Activated T-helper 1 cell treated with anti-CD3 and anti-CD28 coated beads, Interleukin-12 subunit alpha, Interleukin-12 subunit beta, Interleukin-2, Interleukin-4 antibody, amounts not matched to agents 30 ng/mL and 10 ng/mL and 1 ng/mL, durations not matched to agents 14 hours and 24 hours and 36 hours (primary cell): ENCODE measurements around the gene CD6. TPM values are rescaled to one million over a fixed set of nuclear protein-coding genes. Genes with fewer than 3 reads are reported as not detected.
A peak's percentile ranks its signal among the peaks of the same experiment; 100 is the strongest.
"Not testable (repeated sequence)": the region's sequence is repeated elsewhere in the genome, so short reads cannot be mapped to it uniquely, and the experiment has no call there.

Experiments used
- DNase-seq: peaks from one replicate; pipeline ENCODE4 v3.0.0; 2021; ENCODE audit warnings: low spot score
- H3K27ac Mint-ChIP-seq: one replicate; pipeline ENCODE4 v1.8.0; 2021; ENCODE audit warnings: mild to moderate bottlenecking, mixed read lengths
- H3K27me3 Mint-ChIP-seq: one replicate; pipeline ENCODE4 v1.8.0; 2022; ENCODE audit warnings: mild to moderate bottlenecking, moderate library complexity, mixed read lengths; ENCODE audit not compliant: insufficient read depth
- H3K36me3 Mint-ChIP-seq: one replicate; pipeline ENCODE4 v1.8.0; 2021; ENCODE audit warnings: low read depth, mixed read lengths
- H3K4me1 Mint-ChIP-seq: one replicate; pipeline ENCODE4 v1.8.0; 2021; ENCODE audit warnings: low read depth, mixed read lengths
- H3K4me3 Mint-ChIP-seq: one replicate; pipeline ENCODE4 v1.8.0; 2021; ENCODE audit warnings: mild to moderate bottlenecking, moderate library complexity, mixed read lengths
- H3K9me3 Mint-ChIP-seq: one replicate; pipeline ENCODE4 v1.8.0; 2021; ENCODE audit warnings: mixed read lengths
- intact Hi-C: fragments of 100-400 bp; cut with micrococcal nuclease; formaldehyde crosslinking; loops from one replicate; pipeline ENCODE4 v1.15.1; 2024
- total RNA-seq: library from RNA; stranded (reverse); gene quantifications from 2 replicates; pipeline ENCODE4 v1.2.3, GENCODE V29; 2022

CD6 gene
- total RNA-seq, 1 donor from 2014 or later: 411 TPM

DNA sequence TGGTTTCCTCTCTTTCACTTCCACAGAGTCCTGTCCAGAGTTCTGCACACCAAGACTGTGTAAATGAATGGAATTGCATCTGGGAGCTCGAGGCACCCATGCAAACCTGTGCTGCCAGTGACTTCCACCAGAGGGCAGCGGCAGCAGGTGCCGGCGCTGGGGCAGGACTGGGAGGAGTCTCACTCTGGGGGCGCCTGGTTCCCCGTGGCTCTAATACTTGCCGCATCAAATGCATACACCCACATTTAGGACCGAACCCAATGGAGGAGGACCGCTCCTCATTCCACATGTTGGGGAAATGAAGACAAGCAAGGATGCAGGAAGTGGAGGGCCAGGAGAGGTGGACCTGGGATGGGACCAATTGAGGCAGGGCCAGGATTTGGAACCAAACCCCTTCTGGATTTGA lies 1.1 kb upstream of the CD6 start:
- peak; percentile 68 for DNase-seq
- no peak overlapping the region for H3K27ac Mint-ChIP-seq
- intact Hi-C loops: loop anchor here (1.0 kb wide), 5 partner anchors 8 to 217 kb away; partner anchors contain the start of gene VPS37C

DNA sequence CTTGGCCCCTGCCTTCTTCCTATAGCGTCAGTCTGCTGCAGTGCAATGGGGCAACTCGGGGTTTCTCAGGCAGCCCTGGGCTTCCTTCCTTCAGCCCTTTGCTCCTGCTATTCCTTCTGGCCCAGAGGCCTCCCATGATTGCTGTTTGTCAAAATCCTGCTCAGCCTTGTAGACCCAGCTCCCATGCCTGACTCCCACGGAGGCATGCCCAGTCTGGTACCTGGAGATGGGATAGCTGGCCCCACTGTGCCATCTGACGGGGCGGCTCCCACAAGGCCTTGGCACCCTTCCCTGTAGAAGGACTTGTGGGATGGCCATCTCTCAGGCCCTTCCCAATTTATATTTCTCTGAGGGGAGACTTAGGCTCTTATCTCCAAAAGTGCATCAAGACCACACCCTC lies 590 bp upstream of the CD6 start:
- Mint-ChIP-seq H3K9me3 (no peaks in the 10 kb centered on the region), H3K4me3 (peak overlapping the region; percentile 86), H3K27me3 (peaks cover 9% of the 10 kb centered on the region), H3K4me1 (peaks cover 43% of the 10 kb centered on the region), H3K36me3 (peaks cover 27% of the 10 kb centered on the region), H3K27ac (peak overlapping the region; percentile 100)
- intact Hi-C loops: loop anchor here (1.0 kb wide), 6 partner anchors 7 to 216 kb away; partner anchors contain the start of gene VPS37C
- DNase-seq: no peak

More for the DNA sequence above, 1.1 kb upstream of the CD6 start:
- peak overlapping the region; percentile 47 for H3K4me3 Mint-ChIP-seq
- H3K9me3 Mint-ChIP-seq: no peaks in the 10 kb centered on the region
- H3K36me3 Mint-ChIP-seq: peaks cover 25% of the 10 kb centered on the region
- H3K27me3 Mint-ChIP-seq: peaks cover 12% of the 10 kb centered on the region
- H3K4me1 Mint-ChIP-seq: peaks cover 43% of the 10 kb centered on the region

DNA sequence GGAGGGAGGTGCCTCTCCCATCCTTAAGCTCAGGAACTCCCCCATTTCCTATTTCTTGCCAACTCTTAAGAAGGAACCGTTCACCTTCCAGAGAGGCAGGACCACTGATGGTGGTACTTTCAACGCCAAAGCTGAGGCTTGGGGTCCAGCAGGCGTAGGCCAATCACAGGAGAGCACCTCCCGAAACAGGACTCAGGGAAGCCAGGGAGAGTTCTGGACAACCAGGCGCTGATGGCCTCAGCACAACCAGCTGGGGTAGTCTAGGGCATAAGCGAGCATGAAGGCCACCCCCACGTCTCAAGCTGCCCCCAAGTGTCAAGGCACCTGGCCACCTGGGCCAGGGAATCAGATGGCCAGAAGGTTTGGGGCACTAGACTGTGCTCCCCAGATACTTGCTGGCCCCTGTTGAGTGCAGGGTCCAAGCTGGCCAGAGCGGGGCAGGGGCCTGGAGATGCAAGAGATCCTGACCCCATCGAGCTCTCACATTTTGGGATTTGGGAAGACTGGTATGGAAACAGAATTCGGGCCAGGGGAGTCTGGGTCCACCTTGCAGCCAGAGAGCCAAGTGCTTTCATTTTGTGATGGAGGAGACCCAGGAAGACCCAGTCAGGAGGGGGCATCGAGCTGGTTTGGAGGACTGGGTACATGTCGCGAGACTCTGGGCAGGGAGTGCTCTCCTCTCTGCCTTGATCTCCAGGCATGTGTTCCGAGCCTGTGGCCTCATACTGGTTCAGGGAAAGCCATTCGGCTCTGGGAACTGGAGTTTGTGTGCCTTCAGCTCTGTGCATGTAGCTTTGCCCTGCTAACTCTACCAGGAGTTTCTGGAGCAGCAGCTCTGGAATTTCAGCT lies 926 bp downstream of the CD6 start:
- no peak for DNase-seq
- H3K36me3 Mint-ChIP-seq: peaks cover 38% of the 10 kb centered on the region

DNA sequence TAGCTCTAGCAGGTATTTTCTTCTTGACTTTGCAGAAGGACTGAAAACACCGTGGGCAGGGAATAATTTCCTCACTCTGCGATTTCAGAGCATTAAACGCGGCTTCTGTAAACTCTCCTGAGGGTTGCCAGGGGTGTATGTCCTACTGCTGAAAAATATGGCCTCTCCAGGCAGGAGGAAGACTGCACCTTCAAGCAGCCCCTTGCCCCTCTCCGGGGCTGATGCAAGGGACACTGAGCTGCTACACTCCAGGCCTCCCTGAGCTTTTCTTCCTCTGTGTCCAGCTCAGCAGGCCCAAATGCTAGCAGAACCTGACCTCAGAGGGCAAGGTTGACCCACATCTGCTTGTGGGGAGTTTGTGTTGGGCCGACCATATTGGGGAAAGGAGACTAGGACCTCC lies 2.2 kb downstream of the CD6 start:
- intact Hi-C loops: no loop called here

More for the DNA sequence above, 926 bp downstream of the CD6 start:
- peak overlapping the region; percentile 86 for H3K4me3 Mint-ChIP-seq
- peak overlapping the region; percentile 100 for H3K27ac Mint-ChIP-seq
- no peaks in the 10 kb centered on the region for H3K9me3 Mint-ChIP-seq
- peaks cover 7% of the 10 kb centered on the region for H3K27me3 Mint-ChIP-seq
- intact Hi-C loops: no loop called here
- peaks cover 58% of the 10 kb centered on the region for H3K4me1 Mint-ChIP-seq

DNA sequence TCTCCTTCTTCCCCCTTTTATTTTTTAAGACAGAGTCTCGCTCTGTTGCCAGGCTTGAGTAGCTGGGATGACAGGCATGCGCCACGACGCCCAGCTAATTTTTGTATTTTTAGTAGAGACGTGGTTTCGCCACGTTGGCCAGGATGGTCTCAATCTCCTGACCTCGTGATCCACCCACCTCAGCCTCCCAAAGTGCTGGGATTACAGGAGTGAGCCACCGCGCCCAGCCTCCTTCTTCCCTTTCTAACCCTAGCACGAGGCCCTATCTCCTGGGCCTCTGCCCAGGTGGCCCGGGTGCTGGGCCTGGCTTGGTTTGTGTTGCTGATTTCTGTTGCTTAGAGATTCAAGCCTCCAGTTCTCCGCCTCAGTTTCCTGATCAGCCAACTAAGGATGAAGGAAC lies 2.8 kb downstream of the CD6 start:
- intact Hi-C loops, DNase-seq, H3K9me3 Mint-ChIP-seq, H3K27me3 Mint-ChIP-seq: not testable (repeated sequence)
- Mint-ChIP-seq H3K36me3 (peaks cover 52% of the 10 kb centered on the region), H3K27ac (peak overlapping the region; percentile 100), H3K4me1 (peaks cover 75% of the 10 kb centered on the region), H3K4me3 (peak overlapping the region; percentile 86)

More for the DNA sequence above, 2.2 kb downstream of the CD6 start:
- no peak for DNase-seq
- peak overlapping the region; percentile 86 for H3K4me3 Mint-ChIP-seq
- peaks cover 48% of the 10 kb centered on the region for H3K36me3 Mint-ChIP-seq
- no peaks in the 10 kb centered on the region for H3K9me3 Mint-ChIP-seq
- peak overlapping the region; percentile 100 for H3K27ac Mint-ChIP-seq
- H3K27me3 Mint-ChIP-seq: no peaks in the 10 kb centered on the region
- H3K4me1 Mint-ChIP-seq: peaks cover 71% of the 10 kb centered on the region

DNA sequence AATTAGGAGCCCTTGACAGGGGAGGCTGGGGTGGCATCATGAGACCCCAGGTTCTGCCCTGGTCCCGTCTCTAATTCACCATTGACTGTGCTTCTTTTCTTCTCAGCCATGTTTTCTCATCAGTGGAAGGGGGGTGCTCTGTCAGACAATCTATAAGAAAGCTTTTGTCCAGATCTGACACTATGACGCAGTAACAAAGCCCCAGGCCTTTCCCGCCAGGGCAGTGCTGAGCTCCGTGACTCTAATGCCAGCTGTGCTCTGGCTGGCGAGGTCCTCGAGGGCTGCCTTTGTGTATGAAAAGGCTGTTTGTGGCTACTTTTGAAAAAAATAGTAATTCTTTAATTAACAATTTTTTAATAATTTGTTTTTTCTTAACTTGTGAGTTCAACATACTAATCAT lies 3.2 kb downstream of the CD6 start:
- H3K27ac Mint-ChIP-seq: peak overlapping the region; percentile 100
- peak overlapping the region; percentile 86 for H3K4me3 Mint-ChIP-seq
- H3K27me3 Mint-ChIP-seq: no peaks in the 10 kb centered on the region
- H3K36me3 Mint-ChIP-seq: peaks cover 52% of the 10 kb centered on the region
- DNase-seq: no peak
- no peaks in the 10 kb centered on the region for H3K9me3 Mint-ChIP-seq
- intact Hi-C loops: loop anchor here (5.0 kb wide), 1 partner anchor 843 kb away; the partner anchor contains the start of gene FADS1
- H3K4me1 Mint-ChIP-seq: peaks cover 75% of the 10 kb centered on the region

DNA sequence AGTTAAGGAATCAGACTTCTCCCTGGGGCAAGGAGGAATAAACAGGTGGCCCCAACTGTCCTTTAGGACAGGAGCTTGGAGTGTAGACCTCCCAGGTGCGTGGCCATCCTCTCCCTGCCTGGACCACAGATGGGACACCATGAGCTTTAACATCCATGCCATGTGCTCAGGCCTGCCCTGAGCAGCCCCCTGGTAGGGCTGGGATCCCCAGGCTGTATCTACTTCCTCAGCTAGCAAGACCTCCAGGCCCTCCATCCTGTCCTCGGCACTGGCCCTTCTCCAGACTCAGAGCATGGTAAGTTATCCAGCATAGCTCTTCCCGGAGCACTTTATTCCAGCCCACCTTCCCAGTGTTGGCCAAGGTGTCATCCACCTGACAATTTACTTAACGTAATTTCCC lies 5.7 kb downstream of the CD6 start:
- Mint-ChIP-seq H3K4me3 (peak overlapping the region; percentile 86), H3K27me3 (no peaks in the 10 kb centered on the region), H3K27ac (peak overlapping the region; percentile 92), H3K9me3 (no peaks in the 10 kb centered on the region), H3K36me3 (peaks cover 67% of the 10 kb centered on the region), H3K4me1 (peaks cover 78% of the 10 kb centered on the region)
- DNase-seq: no peak
- intact Hi-C loops: loop anchor here (5.0 kb wide), 1 partner anchor 840 kb away; the partner anchor contains the start of gene FADS1

DNA sequence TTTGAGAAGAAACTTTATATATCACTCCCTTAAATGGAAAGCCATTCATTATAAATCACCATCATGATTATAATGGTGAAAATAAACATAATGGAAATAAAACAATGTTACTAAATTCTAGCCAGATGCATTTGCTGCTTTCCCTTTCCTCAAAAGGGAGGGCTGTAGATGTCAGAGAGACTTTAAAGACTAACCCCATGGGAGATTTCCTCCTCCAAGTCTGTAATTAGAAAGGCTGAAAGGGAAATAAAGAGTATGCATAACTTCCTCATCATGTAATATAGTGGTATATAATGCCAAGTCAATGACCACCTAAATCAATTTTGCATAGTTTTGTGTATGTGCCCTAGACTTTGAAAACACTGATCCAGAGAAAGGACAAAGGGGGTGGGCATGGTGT lies 6.4 kb downstream of the CD6 start:
- intact Hi-C loops: loop anchor here (1.0 to 5.0 kb wide), 6 partner anchors 8 to 839 kb away; partner anchors contain the start of gene FADS1
- peaks cover 84% of the 10 kb centered on the region for H3K4me1 Mint-ChIP-seq

DNA sequence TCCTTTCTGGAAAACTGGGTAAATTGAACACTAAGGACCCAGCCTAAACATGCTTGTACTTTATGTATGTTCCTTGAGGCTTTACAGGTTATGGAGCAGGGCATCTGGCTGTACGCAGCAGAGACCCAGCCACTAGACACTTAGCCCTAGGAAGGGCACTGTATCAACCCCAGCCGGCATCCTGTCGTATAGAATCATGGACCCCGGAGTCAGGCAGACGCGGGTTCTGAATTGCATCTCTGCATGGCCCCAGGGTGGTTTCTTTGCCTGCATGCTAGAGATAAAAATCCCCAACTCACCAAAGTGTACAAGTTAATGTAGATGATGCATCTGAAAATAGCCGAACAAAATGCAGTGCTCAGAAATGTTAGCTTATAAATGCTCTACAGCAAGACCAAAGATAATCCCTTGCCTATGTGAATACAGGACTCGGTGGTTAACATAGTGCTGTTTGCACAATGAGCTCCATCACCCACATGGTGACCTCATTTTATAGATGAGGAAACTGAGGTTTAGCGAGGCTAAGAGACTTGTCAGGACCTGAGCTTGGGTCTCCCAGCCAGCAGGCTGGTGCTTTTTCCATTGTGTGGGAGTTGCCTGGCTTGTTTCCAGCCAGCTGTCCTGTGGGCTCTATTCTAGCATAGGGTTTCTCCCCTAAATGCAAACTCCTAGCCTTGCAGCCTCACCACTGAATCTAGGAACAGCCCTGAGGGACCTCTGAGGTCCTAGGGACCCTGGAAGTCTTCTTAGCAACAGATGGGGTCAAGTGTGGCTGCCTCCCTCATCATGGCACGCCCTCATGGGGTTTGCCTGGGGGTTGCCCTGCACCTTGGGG lies 7.3 kb downstream of the CD6 start:
- peaks cover 69% of the 10 kb centered on the region for H3K36me3 Mint-ChIP-seq
- peak overlapping the region; percentile 86 for H3K4me3 Mint-ChIP-seq
- peak; percentile 54 for DNase-seq
- peak overlapping the region; percentile 92 for H3K27ac Mint-ChIP-seq
- intact Hi-C loops: loop anchor here (1.0 to 5.0 kb wide), 6 partner anchors 8 to 839 kb away; partner anchors contain the start of gene FADS1
- H3K4me1 Mint-ChIP-seq: peaks cover 87% of the 10 kb centered on the region
- no peaks in the 10 kb centered on the region for H3K9me3 Mint-ChIP-seq
- H3K27me3 Mint-ChIP-seq: no peaks in the 10 kb centered on the region

More for the DNA sequence above, 6.4 kb downstream of the CD6 start:
- no peak for DNase-seq
- Mint-ChIP-seq H3K27me3 (no peaks in the 10 kb centered on the region), H3K27ac (peak overlapping the region; percentile 92), H3K36me3 (peaks cover 66% of the 10 kb centered on the region), H3K9me3 (no peaks in the 10 kb centered on the region), H3K4me3 (peak overlapping the region; percentile 86)

DNA sequence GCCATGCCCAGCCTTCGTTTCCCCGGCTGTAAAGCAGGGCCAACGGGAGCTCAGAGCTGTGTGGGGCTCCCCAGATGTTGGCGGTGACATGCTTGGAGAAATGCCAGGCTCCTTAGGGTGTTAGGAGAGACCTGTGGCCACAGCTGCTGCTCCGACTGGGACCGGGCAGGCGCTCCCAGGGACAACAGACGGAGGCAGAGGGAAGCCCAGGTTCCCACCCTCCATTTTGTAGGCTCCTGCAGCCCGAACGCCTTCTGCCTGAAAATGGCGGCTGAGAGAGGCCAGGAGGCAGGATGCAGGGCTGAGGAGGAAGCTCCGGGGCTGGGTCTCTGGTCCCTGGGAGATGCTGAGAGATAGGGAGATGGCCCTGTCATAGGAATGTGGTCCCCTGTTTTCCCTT lies 10.0 kb downstream of the CD6 start:
- no peak for DNase-seq
- peak overlapping the region; percentile 80 for H3K4me3 Mint-ChIP-seq
- H3K36me3 Mint-ChIP-seq: peaks cover 63% of the 10 kb centered on the region
- no peaks in the 10 kb centered on the region for H3K27me3 Mint-ChIP-seq
- intact Hi-C loops: no loop called here
- peaks cover 95% of the 10 kb centered on the region for H3K4me1 Mint-ChIP-seq
- peak overlapping the region; percentile 92 for H3K27ac Mint-ChIP-seq
- no peaks in the 10 kb centered on the region for H3K9me3 Mint-ChIP-seq

DNA sequence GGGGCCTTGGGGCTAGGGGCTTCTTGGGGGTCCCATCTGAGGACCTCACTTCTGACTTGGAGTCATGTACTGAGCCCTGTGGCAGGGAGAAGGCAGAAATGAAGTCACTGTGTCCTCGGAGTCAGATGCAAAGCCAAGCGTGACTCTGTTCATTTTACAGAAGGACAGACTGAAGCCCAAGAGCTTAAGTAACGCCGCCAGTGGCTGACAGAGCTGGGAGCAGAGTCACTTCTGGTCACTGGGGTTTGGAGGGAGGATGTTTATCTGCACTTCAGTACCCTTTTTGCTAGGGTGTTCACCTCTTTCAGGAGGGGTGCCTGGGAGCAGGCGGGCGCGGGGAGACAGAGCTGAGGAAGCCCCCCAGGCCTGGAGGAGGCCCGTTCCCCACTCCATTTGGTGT lies 10.7 kb downstream of the CD6 start:
- intact Hi-C loops: no loop called here
- no peak for DNase-seq
- no peaks in the 10 kb centered on the region for H3K9me3 Mint-ChIP-seq
- H3K4me1 Mint-ChIP-seq: peaks cover 95% of the 10 kb centered on the region
- H3K27ac Mint-ChIP-seq: peak overlapping the region; percentile 92
- no peaks in the 10 kb centered on the region for H3K27me3 Mint-ChIP-seq
- peaks cover 63% of the 10 kb centered on the region for H3K36me3 Mint-ChIP-seq
- H3K4me3 Mint-ChIP-seq: peak overlapping the region; percentile 80

DNA sequence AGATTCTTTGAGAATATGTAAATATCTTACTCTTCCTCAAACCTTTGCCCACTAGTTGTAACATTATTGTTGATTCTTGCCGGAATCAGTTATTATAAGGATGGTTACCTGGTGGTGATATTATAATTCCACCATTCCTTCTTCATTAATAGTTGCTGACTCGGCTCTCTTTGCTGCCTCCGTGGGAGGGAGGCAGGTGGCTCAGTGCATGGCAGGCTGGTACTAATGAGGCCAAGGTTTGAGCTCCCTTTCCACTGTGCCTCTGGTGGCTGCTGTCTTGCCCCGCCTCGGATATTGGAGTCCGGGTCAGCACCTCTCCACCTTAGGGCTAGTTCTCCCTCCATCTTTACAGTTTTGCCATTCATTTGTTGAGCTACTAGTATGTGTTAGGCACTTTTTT lies 12.7 kb downstream of the CD6 start:
- Mint-ChIP-seq H3K4me1 (peaks cover 95% of the 10 kb centered on the region), H3K9me3 (no peaks in the 10 kb centered on the region), H3K27ac (peak overlapping the region; percentile 92), H3K27me3 (no peaks in the 10 kb centered on the region), H3K4me3 (peak overlapping the region; percentile 80), H3K36me3 (peaks cover 66% of the 10 kb centered on the region)
- intact Hi-C loops: no loop called here
- DNase-seq: no peak
